ENCODE measurements around the gene GADD45G.

The GADD45G gene

GRCh38 chr9:89604729-89605464 lies at the start of gene GADD45G:
Gene GADD45G (plus strand): TSS chr9:89605012. CDS start chr9:89605122, 110 bp downstream.
- peak within 1 kb of the TSS; percentile 59 for H3K4me3 ChIP-seq (replicated peaks; ENCODE audit: low read depth, low read length)
- no peak for TF ChIP-seq CTCF (IDR thresholded peaks at IDR 0.05; ENCODE audit: low read length, missing control alignments)
- DNase-seq (ENCODE audit: low read depth) = peak; percentile 84

- DNase-seq (ENCODE audit: low read depth) = no peak
- TF ChIP-seq CTCF (IDR thresholded peaks at IDR 0.05; ENCODE audit: low read length, missing control alignments) = no peak
- H3K4me3 ChIP-seq (replicated peaks; ENCODE audit: low read depth, low read length) = no peak overlapping the region
Observed at GRCh38 chr9:89555036-89555415, 49.8 kb upstream of the GADD45G start.

GRCh38 chr9:89555451-89556375 lies 49.1 kb upstream of the GADD45G start:
- peak overlapping the region; percentile 14 for H3K4me3 ChIP-seq (replicated peaks; ENCODE audit: low read depth, low read length)
- DNase-seq (ENCODE audit: low read depth) = peak; percentile 21
- no peak for TF ChIP-seq CTCF (IDR thresholded peaks at IDR 0.05; ENCODE audit: low read length, missing control alignments)

GRCh38 chr9:89558196-89558899 lies 46.5 kb upstream of the GADD45G start:
- no peak for TF ChIP-seq CTCF (IDR thresholded peaks at IDR 0.05; ENCODE audit: low read length, missing control alignments)
- no peak for DNase-seq (ENCODE audit: low read depth)
- no peak overlapping the region for H3K4me3 ChIP-seq (replicated peaks; ENCODE audit: low read depth, low read length)

- TF ChIP-seq CTCF (IDR thresholded peaks at IDR 0.05; ENCODE audit: low read length, missing control alignments) = no peak
- no peak overlapping the region for H3K4me3 ChIP-seq (replicated peaks; ENCODE audit: low read depth, low read length)
- no peak for DNase-seq (ENCODE audit: low read depth)
Observed at GRCh38 chr9:89558948-89559347, 45.9 kb upstream of the GADD45G start.

- DNase-seq (ENCODE audit: low read depth) = peak; percentile 8
- TF ChIP-seq CTCF (IDR thresholded peaks at IDR 0.05; ENCODE audit: low read length, missing control alignments) = no peak
- no peak overlapping the region for H3K4me3 ChIP-seq (replicated peaks; ENCODE audit: low read depth, low read length)
Observed at GRCh38 chr9:89562186-89562814, 42.5 kb upstream of the GADD45G start.

Data from fibroblast of pulmonary artery (primary cell).